ENCODE data around the gene IGSF1.

Gene IGSF1, protein sequence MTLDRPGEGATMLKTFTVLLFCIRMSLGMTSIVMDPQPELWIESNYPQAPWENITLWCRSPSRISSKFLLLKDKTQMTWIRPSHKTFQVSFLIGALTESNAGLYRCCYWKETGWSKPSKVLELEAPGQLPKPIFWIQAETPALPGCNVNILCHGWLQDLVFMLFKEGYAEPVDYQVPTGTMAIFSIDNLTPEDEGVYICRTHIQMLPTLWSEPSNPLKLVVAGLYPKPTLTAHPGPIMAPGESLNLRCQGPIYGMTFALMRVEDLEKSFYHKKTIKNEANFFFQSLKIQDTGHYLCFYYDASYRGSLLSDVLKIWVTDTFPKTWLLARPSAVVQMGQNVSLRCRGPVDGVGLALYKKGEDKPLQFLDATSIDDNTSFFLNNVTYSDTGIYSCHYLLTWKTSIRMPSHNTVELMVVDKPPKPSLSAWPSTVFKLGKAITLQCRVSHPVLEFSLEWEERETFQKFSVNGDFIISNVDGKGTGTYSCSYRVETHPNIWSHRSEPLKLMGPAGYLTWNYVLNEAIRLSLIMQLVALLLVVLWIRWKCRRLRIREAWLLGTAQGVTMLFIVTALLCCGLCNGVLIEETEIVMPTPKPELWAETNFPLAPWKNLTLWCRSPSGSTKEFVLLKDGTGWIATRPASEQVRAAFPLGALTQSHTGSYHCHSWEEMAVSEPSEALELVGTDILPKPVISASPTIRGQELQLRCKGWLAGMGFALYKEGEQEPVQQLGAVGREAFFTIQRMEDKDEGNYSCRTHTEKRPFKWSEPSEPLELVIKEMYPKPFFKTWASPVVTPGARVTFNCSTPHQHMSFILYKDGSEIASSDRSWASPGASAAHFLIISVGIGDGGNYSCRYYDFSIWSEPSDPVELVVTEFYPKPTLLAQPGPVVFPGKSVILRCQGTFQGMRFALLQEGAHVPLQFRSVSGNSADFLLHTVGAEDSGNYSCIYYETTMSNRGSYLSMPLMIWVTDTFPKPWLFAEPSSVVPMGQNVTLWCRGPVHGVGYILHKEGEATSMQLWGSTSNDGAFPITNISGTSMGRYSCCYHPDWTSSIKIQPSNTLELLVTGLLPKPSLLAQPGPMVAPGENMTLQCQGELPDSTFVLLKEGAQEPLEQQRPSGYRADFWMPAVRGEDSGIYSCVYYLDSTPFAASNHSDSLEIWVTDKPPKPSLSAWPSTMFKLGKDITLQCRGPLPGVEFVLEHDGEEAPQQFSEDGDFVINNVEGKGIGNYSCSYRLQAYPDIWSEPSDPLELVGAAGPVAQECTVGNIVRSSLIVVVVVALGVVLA (N-terminal part only)

DNA sequence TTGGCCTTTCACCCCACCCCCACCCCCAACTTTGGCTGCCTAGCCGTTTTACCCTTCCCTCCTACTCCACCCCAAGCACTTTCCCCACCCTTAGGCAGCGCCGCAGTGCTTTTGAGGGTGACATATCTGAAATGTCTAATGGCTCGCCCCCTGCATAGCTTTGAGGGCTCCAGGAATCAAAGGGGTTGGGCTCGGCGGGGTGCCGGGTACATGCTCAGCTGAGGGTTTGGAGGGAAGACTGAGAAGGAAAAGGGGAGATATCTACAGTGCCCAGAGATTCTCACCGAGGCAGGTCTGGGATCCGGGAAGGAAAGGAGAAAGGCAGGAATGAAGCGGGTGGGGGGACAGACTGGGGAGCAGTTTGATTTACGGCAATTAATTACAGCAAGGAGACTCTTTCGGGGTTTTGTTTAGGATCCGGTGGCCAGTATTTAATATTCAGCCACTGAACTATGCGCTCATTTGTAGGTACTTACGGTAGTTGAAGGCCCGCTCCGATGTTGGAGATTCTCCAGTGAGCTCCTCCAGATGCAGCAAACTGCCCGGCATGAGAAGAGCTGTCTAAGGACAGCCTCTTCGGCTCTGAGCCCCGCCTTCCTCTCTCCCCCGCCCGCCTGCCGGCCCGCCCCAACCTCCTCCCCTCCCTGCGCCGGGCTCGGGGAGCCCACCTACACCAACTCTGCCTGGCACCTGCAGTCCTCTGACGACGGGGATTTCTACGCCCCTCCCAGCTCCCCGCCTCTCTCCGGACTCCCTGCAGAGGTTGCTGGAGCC is at the start of gene IGSF1:
Gene IGSF1 (minus strand): TSS at position 569 of the 774 bp plus-strand sequence. CDS start 2,632 bp downstream, outside the sequence.
- no peak for DNase-seq

DNA sequence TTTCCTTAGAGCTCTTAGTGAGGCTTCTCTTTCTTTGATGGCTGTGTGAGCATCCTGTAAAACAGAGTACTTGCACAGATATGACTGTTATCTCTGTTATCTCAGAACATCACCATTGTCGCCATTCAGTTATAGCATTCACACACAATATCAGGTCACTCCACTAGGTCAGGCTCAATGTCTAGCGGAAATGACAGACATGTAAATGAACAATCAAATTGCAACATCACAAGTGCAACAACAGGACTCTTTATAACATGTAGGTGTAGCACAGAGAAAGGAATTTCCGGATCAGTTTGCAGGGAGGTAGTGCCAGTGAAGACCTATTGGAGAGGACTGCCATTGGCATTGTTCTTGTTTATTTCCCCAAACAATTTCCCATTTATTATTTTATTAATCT is 43.2 kb upstream of the IGSF1 start:
- DNase-seq = no peak

DNA sequence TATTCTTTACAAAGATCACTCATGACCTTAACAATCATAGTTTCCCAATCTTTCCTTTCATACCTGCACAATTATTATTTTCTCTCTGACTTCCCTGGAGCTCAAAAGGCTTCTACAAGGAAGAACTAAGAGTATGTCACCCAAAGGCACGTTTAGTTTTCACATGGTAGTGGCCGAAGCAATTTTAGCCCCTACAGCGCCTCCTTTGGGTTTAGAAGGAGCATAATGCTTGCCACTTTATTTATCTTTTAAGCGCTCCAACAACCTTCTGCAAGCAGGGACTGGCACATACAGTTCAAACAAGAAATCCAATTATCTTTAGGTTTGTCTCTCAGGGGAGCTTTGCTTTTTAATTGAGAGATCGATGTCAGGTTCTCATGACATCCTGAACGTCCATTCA is 42.0 kb upstream of the IGSF1 start:
- DNase-seq = no peak

DNA sequence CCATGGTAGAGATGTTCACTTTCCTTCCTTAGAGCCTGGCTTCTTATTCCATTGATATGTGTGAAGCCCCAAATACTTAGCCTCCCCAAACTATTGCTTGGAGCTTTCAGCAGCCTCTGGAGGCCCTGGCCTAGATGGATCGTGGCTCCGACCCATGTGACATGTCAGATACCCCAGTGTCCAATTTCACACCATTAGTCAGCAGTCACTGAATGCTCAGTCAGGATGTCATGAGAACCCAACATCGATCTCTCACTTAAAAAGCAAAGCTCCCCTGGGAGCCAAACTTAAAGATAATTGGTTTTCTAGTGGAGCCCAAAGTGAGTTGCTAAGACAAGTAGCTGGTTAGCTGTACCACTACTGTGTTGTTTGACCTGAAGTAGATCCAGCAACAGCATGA is 41.6 kb upstream of the IGSF1 start:
- DNase-seq = no peak

- no peak for DNase-seq
These were observed 33.5 kb upstream of the IGSF1 start for GRCh38 chrX:131322651-131323050.

DNA sequence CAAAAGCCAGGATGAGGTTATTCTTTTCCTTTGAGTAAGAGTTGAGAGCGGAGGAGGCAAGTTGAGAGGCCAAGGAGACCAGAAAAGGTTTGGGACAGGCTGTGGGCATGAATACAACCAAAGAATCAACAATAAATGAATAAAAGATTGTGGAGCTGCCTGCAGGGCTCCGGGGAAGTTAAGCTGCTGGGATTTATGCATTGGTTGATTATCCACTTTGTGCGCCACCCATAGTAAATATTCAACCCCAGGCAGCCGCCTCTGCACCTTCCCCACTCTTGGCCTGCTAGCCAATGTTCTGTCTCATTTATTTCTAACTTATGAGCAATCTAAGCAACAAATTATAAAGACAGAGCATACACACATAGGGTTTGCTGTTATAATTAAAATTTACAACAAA is 28.2 kb upstream of the IGSF1 start:
- DNase-seq = no peak

GRCh38 chrX:131316260-131316659 is 27.2 kb upstream of the IGSF1 start:
- no peak for DNase-seq

DNA sequence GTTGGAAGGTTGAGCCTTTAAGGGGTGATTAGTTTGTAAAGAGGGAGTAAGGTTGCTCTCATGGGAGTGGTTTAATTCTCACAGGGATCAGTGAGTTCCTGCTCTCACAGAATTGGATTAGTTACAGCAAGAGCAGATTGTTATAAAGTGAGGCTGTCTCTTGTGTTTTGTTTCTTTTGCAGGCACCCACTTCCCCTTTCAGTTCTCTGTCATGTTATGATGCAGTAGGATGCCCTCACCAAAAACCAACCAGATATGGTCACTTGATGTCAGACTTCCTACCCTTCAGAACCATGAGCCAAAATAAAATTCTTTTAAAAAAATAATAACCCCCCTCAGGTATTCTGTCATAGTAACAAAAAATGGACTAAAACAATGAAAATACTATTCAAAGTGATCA is 19.9 kb upstream of the IGSF1 start:
- DNase-seq = no peak

GRCh38 chrX:131306601-131307000 is 17.5 kb upstream of the IGSF1 start:
- no peak for DNase-seq

DNA sequence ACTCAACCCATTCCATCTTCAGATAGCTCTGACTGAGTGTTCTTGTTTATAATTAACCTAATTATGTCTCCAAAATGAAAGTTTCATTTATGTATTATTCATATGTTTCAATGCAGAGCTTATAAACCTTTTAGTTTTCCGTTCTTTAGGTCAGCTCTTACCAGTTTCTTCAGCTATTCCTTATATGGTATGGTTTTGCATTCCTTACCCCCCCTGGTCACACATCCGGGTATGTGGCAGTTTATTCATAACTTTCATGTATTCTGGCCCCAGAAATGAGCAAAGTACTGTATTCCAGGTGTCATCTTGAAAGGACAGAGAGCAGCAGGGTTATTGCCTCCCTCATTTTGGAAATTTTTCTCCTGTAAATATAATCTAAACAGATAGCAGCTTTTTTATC is 16.8 kb upstream of the IGSF1 start:
- DNase-seq = no peak

- no peak for DNase-seq
These were observed 13.6 kb upstream of the IGSF1 start for GRCh38 chrX:131302701-131303100.

DNA sequence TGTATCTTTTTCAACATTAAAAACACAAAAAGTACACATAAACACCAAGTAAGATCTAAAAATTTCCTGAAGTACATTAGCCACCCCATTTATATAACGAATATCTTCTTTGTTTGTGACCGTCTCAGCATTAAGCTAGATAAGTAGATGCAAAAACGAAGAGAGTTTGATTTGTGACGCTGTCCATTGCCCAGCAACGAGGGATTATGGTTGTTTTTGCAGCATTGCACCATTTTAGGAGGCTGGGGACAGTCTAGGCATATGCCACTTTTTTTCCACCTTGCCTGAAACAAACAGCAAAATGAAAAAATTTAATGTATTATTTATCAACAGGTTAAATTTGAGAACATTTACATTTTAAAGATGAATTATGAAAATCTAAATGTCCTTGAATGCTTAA is 12.0 kb upstream of the IGSF1 start:
- DNase-seq = no peak

DNA sequence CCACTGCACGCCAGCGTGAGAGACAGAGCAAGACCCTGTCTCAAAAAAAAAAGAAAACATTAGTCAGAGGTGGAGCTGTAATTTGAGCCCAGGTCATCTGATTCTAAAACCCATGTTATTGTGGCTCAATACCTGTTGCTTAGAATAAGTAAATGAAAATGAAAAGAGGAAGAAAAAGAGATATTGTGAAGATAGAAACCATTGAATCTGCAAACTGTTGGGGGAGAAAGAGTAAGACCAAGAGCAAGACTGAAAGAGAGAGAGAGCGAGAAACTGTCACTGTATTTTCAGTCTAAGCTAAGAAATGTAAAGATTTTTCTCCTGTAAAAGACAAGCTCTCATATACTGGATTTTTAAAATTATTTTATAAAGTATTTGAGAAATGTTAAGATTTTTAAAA is 9.7 kb upstream of the IGSF1 start:
- no peak for DNase-seq

DNA sequence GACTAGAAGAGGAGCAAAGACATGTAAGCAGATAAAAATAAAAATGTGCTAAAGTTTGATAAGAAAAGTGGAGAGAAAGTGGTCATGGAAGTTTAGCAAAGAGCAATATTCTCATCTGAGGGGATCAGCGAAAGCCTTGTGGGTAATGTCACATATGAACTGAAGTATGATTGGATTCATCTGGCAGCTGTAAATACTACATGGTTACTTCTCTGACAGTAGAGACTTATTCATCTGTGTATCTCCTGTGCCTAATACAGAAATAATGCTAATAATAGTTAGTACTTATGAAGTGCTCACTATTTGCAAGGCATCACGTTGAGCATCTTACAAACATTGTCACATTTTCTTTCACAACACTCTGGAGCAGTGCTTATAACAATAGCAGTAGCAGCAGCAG is 8.9 kb upstream of the IGSF1 start:
- no peak for DNase-seq

- DNase-seq = no peak
These were observed 421 bp upstream of the IGSF1 start for GRCh38 chrX:131289527-131289926.

- DNase-seq = no peak
These were observed 918 bp downstream of the IGSF1 start for GRCh38 chrX:131288188-131288587.

DNA sequence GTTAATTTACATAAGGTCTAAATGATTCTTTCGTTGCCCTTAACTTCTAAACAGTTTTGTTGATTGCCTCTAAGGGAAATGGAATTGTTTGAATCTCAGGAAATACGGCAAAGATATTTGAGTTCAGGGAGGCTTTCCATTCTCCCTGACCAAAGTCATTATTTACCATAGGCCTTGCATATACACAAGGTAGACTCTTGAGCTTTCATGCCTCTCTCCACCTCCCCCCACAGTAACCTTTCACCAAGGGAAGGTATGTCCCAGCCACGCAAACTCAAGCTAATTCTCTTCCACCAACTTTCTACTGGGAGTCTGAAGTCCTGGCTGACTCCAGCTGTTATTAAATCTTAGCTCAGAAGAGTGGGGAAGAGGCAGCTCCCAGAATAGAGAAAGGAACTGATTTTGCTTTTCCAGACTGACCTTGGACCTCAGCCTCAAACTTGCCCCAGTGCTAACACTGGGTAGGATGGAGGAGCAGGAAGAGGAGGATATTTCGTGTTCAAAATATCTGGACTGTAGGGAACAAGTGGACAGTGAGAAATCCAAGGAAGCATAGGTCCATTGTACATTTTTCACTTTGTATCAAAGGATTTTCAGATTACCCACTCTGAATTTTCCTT is 1.4 kb downstream of the IGSF1 start:
- DNase-seq = no peak

DNA sequence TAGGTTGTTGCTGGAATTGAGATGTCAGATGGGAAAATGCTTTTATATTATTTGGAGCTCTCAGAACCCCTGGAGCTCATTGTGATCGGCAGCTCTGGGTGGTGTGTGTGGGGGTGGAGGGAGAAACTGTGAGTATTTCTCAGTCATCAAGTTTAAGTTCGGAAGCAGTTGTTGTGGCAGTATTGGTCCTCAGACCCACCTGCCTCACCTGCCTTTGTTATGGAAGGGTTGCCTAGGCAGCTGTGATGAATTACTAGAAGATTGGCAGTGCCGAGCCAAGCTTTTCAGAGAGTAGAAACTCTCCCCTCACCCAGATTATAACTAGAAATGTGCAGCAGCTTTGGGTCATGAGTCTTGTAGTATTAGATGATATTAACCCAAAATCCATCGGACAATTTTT is 9.5 kb downstream of the IGSF1 start:
- DNase-seq = no peak

DNA sequence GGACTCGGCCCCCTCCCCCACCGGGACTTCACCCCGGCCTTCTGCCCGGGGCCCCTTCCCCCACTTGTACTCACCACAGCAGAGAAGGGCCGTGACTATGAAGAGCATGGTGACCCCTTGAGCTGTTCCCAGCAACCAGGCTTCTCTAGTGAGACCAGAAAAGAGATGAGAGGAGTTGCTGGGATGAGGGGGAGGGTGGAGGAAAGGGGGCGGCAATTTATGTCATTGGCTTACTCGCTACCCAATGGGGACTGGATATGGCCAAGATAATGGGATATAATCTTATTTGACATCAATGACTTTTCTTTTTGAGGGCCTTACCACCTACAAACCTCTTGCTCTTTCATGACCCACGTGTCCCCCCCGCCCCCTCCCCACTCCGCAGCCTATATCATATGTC is 9.9 kb downstream of the IGSF1 start:
- DNase-seq = no peak

- DNase-seq = no peak
These were observed 11.5 kb downstream of the IGSF1 start for GRCh38 chrX:131277543-131278136.

- DNase-seq = no peak
These were observed 16.1 kb downstream of the IGSF1 start for GRCh38 chrX:131273011-131273410.

DNA sequence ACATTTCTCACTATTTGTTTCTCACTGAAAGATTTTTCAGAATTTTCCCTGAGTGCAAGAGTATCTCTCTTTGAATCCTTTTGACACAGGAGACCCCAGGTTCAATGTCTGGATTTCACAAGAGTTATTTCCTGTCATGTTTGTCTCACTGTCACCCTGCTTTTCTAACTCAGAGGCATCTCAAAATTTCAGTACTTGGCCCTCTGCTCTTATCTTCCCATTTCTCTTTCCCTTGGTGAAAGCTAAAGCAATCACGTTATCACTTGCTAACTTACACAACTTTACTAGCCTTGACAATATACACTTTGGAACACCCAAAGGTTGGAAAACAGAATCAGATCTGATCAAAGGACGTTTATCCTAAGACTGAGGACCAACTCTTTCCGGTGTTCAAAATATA is 17.3 kb downstream of the IGSF1 start:
- DNase-seq = no peak

Data from CD4-positive, alpha-beta T cell treated with Interleukin-6 for 4 hours (primary cell).